Uterus (tissue), 2 donors: Measurements from ENCODE around the gene RNF114.

Experiments
- CTCF ChIP-seq, 4 experiments: fragments of 200-600 bp in 2 of 4; fragments of 450-650 bp in 2 of 4; sonication (generic) in 2 of 4; IDR thresholded peaks; one replicate each; pipeline ENCODE4 v1.5.1; 2016 to 2019; ENCODE audit warnings: antibody characterized with exemption in 4 of 4, mild to moderate bottlenecking in 2 of 4, moderate library complexity in 1 of 4
- POLR2A ChIP-seq, 2 donors: fragments of 450-650 bp; IDR thresholded peaks; one replicate each; pipeline ENCODE4 v1.6.1; 2016; ENCODE audit warnings: antibody characterized with exemption in 2 of 2, mild to moderate bottlenecking in 1 of 2, moderate library complexity in 1 of 2

GRCh38 chr20:49892817-49893216 is 43.4 kb upstream of the RNF114 start:
- TF ChIP-seq CTCF (IDR thresholded peaks at IDR 0.05) (no peak), POLR2A (IDR thresholded peaks at IDR 0.05) (no peak)
